ENCODE measurements around the gene ATP10A. TPM values are rescaled to one million over a fixed set of nuclear protein-coding genes. Genes with fewer than 3 reads are reported as not detected.

Gene ATP10A
- polyA plus RNA-seq, 1 of the 3 experiments (the other 2 are of a cell fraction): not detected

DNA sequence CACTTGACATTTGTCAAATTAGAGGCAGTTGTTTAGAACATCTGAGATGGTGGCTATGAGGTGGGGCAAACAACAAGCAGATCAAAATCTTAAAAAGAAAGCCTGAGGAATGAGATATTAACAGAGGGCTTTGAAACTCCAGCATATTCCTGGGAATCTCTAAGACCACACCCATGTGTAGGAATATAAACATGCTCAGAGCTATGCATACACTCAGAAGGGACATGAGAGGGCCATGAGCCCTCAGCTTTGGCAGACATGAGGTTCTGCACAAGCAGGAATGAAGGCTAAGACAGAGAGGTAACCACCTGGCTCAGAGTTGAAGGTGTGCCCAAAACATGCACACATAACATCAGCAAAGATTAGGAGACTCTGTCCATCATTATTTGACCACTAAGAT, 37.9 kb downstream of the ATP10A start:
- no peak overlapping the region for H3K9ac ChIP-seq
- no peaks in the 10 kb centered on the region for H3K36me3 ChIP-seq (replicated peaks in 1 of 2; ENCODE audit: control insufficient read depth in 1 of 2, insufficient read depth in 2 of 2, low read length in 1 of 2)
- DNase-seq: no peak
- ChIA-PET POLR2A (no interaction called here), CTCF (no interaction called here)
- H3K4me3 ChIP-seq (ENCODE audit: low read depth in 2 of 2, low read length in 1 of 2): no peak overlapping the region
- H3K9me3 ChIP-seq: no peaks in the 10 kb centered on the region
- no peak overlapping the region for H2AFZ ChIP-seq (ENCODE audit: low read depth)
- H3K27me3 ChIP-seq (ENCODE audit: insufficient read depth): no peaks in the 10 kb centered on the region
- no peaks in the 10 kb centered on the region for H4K20me1 ChIP-seq (ENCODE audit: insufficient read depth)
- no peak overlapping the region for H3K27ac ChIP-seq (ENCODE audit: low read depth in 2 of 2, low read length in 1 of 2)
- TF ChIP-seq CHD2 (IDR thresholded peaks at IDR 0.05; ENCODE audit: low read length, partially characterized antibody): no peak
- no peak for TF ChIP-seq YY1 (IDR thresholded peaks at IDR 0.05; ENCODE audit: low read depth)
- no peak for TF ChIP-seq FOXM1 (IDR thresholded peaks at IDR 0.05; ENCODE audit: low read depth)
- no peak for TF ChIP-seq USF1 (IDR thresholded peaks at IDR 0.05; ENCODE audit: borderline replicate concordance, low read depth)
- no peak for TF ChIP-seq MXI1 (IDR thresholded peaks at IDR 0.05; ENCODE audit: low read depth, low read length)
- no peak for TF ChIP-seq NFIC (IDR thresholded peaks at IDR 0.05; ENCODE audit: borderline replicate concordance)
- TF ChIP-seq TAF1 (IDR thresholded peaks at IDR 0.05; ENCODE audit: borderline replicate concordance, low read depth, low read length): no peak
- no peak for TF ChIP-seq RAD21 (IDR thresholded peaks at IDR 0.05; ENCODE audit: low read length)
- no peak for TF ChIP-seq TEAD4 (IDR thresholded peaks at IDR 0.05; ENCODE audit: borderline replicate concordance, insufficient read depth)
- no peak for TF ChIP-seq RXRA (IDR thresholded peaks at IDR 0.05; ENCODE audit: borderline replicate concordance, low read depth)
- TF ChIP-seq EZH2phosphoT487 (IDR thresholded peaks at IDR 0.05; ENCODE audit: borderline replicate concordance, low read depth): no peak
- TF ChIP-seq TCF12 (IDR thresholded peaks at IDR 0.05): no peak
- no peak for TF ChIP-seq ELF1 (IDR thresholded peaks at IDR 0.05)
- no peak for TF ChIP-seq NRF1 (IDR thresholded peaks at IDR 0.05; ENCODE audit: low read depth, low read length)
- TF ChIP-seq SMC3 (IDR thresholded peaks at IDR 0.05; ENCODE audit: low read depth, low read length): no peak
- no peak for TF ChIP-seq POLR2AphosphoS5 (IDR thresholded peaks at IDR 0.05; ENCODE audit: low read depth, low read length)
- no peak for TF ChIP-seq EP300 (IDR thresholded peaks at IDR 0.05; ENCODE audit: borderline replicate concordance in 1 of 2, low read depth in 1 of 2, low read length in 1 of 2)
- no peaks in the 10 kb centered on the region for H3K9me2 ChIP-seq
- H3F3A ChIP-seq (replicated peaks; ENCODE audit: insufficient read depth): no peaks in the 10 kb centered on the region
- H3K79me2 ChIP-seq (ENCODE audit: insufficient read depth): no peaks in the 10 kb centered on the region
- H3K4me2 ChIP-seq: no peak overlapping the region
- H3K4me1 ChIP-seq (ENCODE audit: control insufficient read depth in 1 of 2, insufficient read depth in 2 of 2, low read depth in 1 of 2, low read length in 1 of 2): no peaks in the 10 kb centered on the region

- no peaks in the 10 kb centered on the region for H3K9me3 ChIP-seq
- H3K27ac ChIP-seq (ENCODE audit: low read depth in 2 of 2, low read length in 1 of 2): no peak overlapping the region
- H3K27me3 ChIP-seq (ENCODE audit: insufficient read depth): no peaks in the 10 kb centered on the region
- H3K9ac ChIP-seq: no peak overlapping the region
- no peak overlapping the region for H3K4me3 ChIP-seq (ENCODE audit: low read depth in 2 of 2, low read length in 1 of 2)
- DNase-seq: no peak
- POLR2A ChIA-PET: no interaction called here
- no peaks in the 10 kb centered on the region for H3K9me2 ChIP-seq
- no peaks in the 10 kb centered on the region for H3K4me1 ChIP-seq (ENCODE audit: control insufficient read depth in 1 of 2, insufficient read depth in 2 of 2, low read depth in 1 of 2, low read length in 1 of 2)
- no peak overlapping the region for H3K4me2 ChIP-seq
- H3K79me2 ChIP-seq (ENCODE audit: insufficient read depth): no peaks in the 10 kb centered on the region
- H3F3A ChIP-seq (replicated peaks; ENCODE audit: insufficient read depth): no peaks in the 10 kb centered on the region
- CTCF ChIA-PET: no interaction called here
- no peaks in the 10 kb centered on the region for H3K36me3 ChIP-seq (replicated peaks in 1 of 2; ENCODE audit: control insufficient read depth in 1 of 2, insufficient read depth in 2 of 2, low read length in 1 of 2)
- no peak overlapping the region for H2AFZ ChIP-seq (ENCODE audit: low read depth)
- H4K20me1 ChIP-seq (ENCODE audit: insufficient read depth): no peaks in the 10 kb centered on the region
- 29% methylated on average over 6 of the region's 6 CpGs for WGBS (ENCODE audit: low lambda C conversion rate)
- TF ChIP-seq GABPA (IDR thresholded peaks at IDR 0.05; ENCODE audit: low read depth) (no peak), CTCF (IDR thresholded peaks at IDR 0.05) (no peak), YY1 (IDR thresholded peaks at IDR 0.05; ENCODE audit: low read depth) (no peak), FOXM1 (IDR thresholded peaks at IDR 0.05; ENCODE audit: low read depth) (no peak), RFX5 (IDR thresholded peaks at IDR 0.05; ENCODE audit: low read length) (no peak), ELF1 (IDR thresholded peaks at IDR 0.05) (no peak), POLR2AphosphoS5 (IDR thresholded peaks at IDR 0.05; ENCODE audit: low read depth, low read length) (no peak), TAF1 (IDR thresholded peaks at IDR 0.05; ENCODE audit: borderline replicate concordance, low read depth, low read length) (no peak), CHD2 (IDR thresholded peaks at IDR 0.05; ENCODE audit: low read length, partially characterized antibody) (no peak), SIN3A (IDR thresholded peaks at IDR 0.05; ENCODE audit: borderline replicate concordance, low read depth, low read length) (no peak), JUND (IDR thresholded peaks at IDR 0.05) (no peak), TEAD4 (IDR thresholded peaks at IDR 0.05; ENCODE audit: borderline replicate concordance, insufficient read depth) (no peak), GATA2 (CRISPR knock-in tag; IDR thresholded peaks at IDR 0.05) (no peak), TCF12 (IDR thresholded peaks at IDR 0.05) (no peak)
- TF ChIP-seq, protein P1, sequence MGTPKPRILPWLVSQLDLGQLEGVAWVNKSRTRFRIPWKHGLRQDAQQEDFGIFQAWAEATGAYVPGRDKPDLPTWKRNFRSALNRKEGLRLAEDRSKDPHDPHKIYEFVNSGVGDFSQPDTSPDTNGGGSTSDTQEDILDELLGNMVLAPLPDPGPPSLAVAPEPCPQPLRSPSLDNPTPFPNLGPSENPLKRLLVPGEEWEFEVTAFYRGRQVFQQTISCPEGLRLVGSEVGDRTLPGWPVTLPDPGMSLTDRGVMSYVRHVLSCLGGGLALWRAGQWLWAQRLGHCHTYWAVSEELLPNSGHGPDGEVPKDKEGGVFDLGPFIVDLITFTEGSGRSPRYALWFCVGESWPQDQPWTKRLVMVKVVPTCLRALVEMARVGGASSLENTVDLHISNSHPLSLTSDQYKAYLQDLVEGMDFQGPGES (IDR thresholded peaks at IDR 0.05; ENCODE audit: low read depth, low read length): no peak
- TF ChIP-seq, protein P2, sequence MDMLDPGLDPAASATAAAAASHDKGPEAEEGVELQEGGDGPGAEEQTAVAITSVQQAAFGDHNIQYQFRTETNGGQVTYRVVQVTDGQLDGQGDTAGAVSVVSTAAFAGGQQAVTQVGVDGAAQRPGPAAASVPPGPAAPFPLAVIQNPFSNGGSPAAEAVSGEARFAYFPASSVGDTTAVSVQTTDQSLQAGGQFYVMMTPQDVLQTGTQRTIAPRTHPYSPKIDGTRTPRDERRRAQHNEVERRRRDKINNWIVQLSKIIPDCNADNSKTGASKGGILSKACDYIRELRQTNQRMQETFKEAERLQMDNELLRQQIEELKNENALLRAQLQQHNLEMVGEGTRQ (IDR thresholded peaks at IDR 0.05; ENCODE audit: borderline replicate concordance, low read depth, low read length): no peak
Measured at GRCh38 chr15:25824618-25825017, 38.5 kb downstream of the ATP10A start.
